Measurements from ENCODE around the gene FBN1. TPM values are rescaled to one million over a fixed set of nuclear protein-coding genes. Genes with fewer than 3 reads are reported as not detected.

The FBN1 gene
- total RNA-seq, 6 donors from 2014 or later = 20.3 to 159 (median 44.3) TPM

DNA sequence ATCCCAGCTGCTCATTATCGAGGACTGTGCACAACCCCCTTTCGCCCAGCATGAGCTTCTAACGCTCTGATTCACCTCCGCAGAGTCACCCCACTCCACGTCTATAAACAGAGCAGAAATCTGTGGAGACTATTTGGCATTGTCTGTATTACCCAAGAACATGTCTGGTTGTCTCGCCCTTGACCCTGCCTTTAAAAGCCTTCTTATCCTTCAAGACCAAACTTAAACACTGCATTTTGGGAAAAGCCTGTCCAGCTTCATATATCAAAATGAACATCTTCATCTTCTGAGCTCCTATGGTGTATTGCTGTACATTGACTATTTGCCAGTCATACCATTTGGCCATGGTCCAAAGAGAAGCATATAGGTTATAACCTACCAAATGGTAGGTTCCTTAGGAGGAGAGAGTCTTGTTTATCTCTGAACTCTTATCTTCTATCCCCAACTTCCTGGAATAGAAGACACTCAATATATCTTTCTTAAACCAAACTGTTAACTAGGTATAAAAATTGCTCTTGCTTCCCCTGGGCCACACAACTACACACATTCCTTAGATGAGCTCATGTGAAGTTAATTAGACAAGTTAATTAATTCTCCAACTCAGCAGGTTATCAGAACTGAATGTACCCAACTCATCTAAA, 90.1 kb downstream of the FBN1 start:
- DNase-seq = no peak
- Histone ChIP-seq H3K27ac (no peak overlapping the region), H3K27me3 (no peaks in the 10 kb centered on the region), H3K4me1 (peaks cover 3 to 5% (median 4%) of the 10 kb centered on the region in 4 donors), H3K9me3 (no peaks in the 10 kb centered on the region), H3K36me3 (no peaks in the 10 kb centered on the region), H3K4me3 (no peak overlapping the region)
- TF ChIP-seq CTCF (IDR thresholded peaks at IDR 0.05) (no peak), EP300 (IDR thresholded peaks at IDR 0.05) (no peak), POLR2AphosphoS5 (IDR thresholded peaks at IDR 0.05) (no peak), POLR2A (IDR thresholded peaks at IDR 0.05) (no peak)
- no peak for ATAC-seq (ENCODE audit: low FRiP score in 2 of 2)
- WGBS, 2 donors = 73 to 78% methylated on average over 6 of the region's 6 CpGs

DNA sequence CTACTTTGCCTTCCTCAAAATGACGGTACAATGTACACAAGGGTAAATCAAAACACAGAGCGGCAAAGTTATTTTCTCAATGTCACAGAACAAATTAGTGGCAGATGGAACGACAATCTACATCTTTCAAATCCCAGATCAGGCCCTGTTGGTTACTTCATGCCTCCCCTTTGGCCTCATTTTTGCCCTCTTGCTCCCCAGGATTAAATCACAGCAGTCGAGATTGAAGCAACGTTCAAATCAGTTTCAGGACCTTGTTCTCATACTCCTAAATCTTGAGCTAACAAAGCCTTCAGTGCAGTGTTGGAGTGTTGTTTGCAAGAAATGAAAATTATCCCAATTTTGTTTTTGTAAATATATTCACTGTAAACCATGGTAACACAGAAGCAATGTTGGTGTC, 91.4 kb downstream of the FBN1 start:
- Histone ChIP-seq H3K27me3 (no peaks in the 10 kb centered on the region), H3K9me3 (no peaks in the 10 kb centered on the region), H3K27ac (no peak overlapping the region), H3K4me1 (peaks cover under 1 to 5% (median 4%) of the 10 kb centered on the region in 4 donors), H3K4me3 (no peak overlapping the region), H3K36me3 (no peaks in the 10 kb centered on the region)
- TF ChIP-seq POLR2A (IDR thresholded peaks at IDR 0.05) (no peak), EP300 (IDR thresholded peaks at IDR 0.05) (no peak), POLR2AphosphoS5 (IDR thresholded peaks at IDR 0.05) (no peak), CTCF (IDR thresholded peaks at IDR 0.05) (no peak)
- 88 to 89% methylated on average over 5 of the region's 5 CpGs for WGBS, 2 donors
- ATAC-seq (ENCODE audit: low FRiP score in 2 of 2) (no peak), DNase-seq (no peak)

DNA sequence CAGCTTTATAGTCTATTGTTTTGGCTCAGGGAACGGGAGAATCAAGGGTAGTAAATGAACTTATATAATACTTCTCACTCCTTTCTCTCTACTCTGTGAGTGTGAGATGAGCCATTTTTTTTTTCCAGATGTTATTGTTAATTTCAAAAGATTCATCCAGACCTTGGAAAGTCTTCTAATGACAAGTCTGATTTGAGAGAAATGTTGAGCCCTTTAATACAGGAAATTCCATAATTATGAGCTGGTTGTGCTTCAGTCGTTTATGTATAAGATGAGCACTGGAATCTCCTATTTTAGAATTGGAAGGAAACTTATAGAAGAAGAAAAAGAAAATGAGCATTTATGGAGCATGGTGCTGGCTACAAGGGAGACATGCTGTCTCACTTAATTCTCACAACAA, 92.0 kb downstream of the FBN1 start:
- 74 to 85% methylated on average over 2 of the region's 2 CpGs for WGBS, 2 donors
- Histone ChIP-seq H3K4me1 (peaks cover 0 to 5% (median 3%) of the 10 kb centered on the region in 4 donors), H3K36me3 (no peaks in the 10 kb centered on the region), H3K9me3 (no peaks in the 10 kb centered on the region), H3K4me3 (no peak overlapping the region), H3K27me3 (no peaks in the 10 kb centered on the region), H3K27ac (no peak overlapping the region)
- ATAC-seq (ENCODE audit: low FRiP score in 2 of 2) (no peak), DNase-seq (no peak)
- no peak for TF ChIP-seq CTCF (IDR thresholded peaks at IDR 0.05)
- TF ChIP-seq POLR2AphosphoS5 (IDR thresholded peaks at IDR 0.05) = no peak
- no peak for TF ChIP-seq POLR2A (IDR thresholded peaks at IDR 0.05)
- no peak for TF ChIP-seq EP300 (IDR thresholded peaks at IDR 0.05)

DNA sequence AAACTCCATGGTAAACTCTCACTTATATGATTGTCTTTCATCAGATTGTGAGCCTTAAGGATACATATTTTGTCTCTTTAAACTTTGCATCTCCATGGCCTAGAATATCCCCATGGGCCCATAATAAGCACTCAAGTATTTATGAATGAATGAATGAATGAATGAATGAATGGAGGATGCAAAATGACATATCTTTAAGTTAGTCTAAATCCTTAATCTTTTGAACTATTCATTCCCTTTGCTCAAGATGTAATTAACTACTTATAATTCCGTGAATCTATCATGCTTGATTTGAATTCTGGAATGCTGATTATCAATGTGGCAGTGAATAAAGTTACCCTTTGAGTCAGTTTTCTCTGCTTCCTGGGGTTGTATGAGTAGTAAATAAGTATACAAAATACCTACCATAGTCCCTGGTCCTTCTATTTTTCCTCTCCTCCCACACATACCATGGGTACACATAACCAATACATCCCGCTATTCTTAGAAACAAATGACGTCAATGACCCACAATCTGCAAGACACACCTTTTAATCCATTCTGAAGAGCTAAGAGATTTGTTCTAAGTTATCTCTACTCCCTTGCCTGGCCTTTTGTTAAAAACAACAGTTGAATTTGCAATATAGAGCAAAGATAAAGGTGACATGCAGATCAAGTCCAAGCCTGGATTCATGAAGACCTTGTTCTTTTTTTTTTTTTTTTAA, 94.5 kb downstream of the FBN1 start:
- ATAC-seq (ENCODE audit: low FRiP score in 2 of 2) = no peak
- 92 to 96% methylated on average over 3 of the region's 3 CpGs for WGBS, 2 donors

More for the DNA sequence above, 94.5 kb downstream of the FBN1 start:
- H3K4me1 ChIP-seq = peaks cover 0 to 5% (median 0%) of the 10 kb centered on the region in 4 donors
- TF ChIP-seq CTCF (IDR thresholded peaks at IDR 0.05) = no peak
- no peak for TF ChIP-seq EP300 (IDR thresholded peaks at IDR 0.05)
- no peak for TF ChIP-seq POLR2AphosphoS5 (IDR thresholded peaks at IDR 0.05)
- no peak for TF ChIP-seq POLR2A (IDR thresholded peaks at IDR 0.05)
- H3K9me3 ChIP-seq = no peaks in the 10 kb centered on the region
- no peaks in the 10 kb centered on the region for H3K27me3 ChIP-seq
- no peaks in the 10 kb centered on the region for H3K36me3 ChIP-seq
- no peak overlapping the region for H3K27ac ChIP-seq
- H3K4me3 ChIP-seq = no peak overlapping the region
- DNase-seq = no peak

All from upper lobe of left lung (tissue), 6 donors.